T-helper 22 cell (primary cell): ENCODE measurements around the gene ZFP82.

ENCODE experiments used
- DNase-seq: peaks from one replicate; pipeline ENCODE4 v3.0.0-alpha.2; 2020; ENCODE audit warnings: low read depth

Gene ZFP82

DNA sequence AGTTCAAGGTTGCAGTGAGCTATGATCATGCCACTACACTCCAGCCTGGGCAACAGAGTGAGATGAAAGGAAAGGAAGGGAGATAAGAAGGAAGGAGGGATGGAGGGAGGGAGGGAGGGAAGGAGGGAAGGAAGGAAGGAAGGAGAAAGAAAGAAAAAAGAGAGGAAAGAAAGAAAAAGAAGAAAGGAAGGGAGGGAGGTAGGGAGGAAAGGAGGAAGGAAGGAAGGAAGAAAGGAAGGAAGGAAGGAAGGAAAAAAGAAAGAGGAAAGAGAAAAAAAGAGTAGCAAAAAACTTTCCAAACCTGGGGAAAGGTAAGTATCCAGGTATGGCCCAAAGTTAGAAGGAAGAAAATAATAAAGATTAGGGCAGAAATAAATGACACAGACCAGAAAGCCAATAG lies 46.6 kb downstream of the ZFP82 start:
- DNase-seq, result no peak

DNA sequence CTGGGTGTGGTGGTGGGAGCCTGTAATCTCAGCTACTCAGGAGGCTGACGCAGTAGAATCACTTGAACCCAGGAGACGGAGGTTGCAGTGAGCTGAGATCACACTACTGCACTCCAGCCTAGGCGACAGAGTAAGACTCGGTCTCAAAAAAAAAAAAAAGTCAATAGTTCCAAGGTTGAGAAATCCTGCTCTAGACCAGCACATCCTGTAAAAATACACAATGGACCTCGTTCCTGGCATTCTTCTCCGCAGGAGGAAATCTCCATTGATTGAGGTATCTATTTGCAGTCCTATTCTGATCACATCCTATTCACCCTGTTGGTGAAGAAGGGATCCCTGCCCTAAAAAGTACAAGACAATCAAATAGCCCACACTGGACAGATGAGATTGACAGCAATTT lies 54.6 kb downstream of the ZFP82 start:
- DNase-seq, result no peak
